LNCAP (cell line): ENCODE data around the gene HHIPL2.

Experiments used
- TF ChIP-seq, protein P1 (sequence below): fragments of 450-650 bp; IDR thresholded peaks from 2 replicates; pipeline ENCODE4 v1.5.1; 2017; ENCODE audit warnings: mild to moderate bottlenecking

HHIPL2 gene

DNA sequence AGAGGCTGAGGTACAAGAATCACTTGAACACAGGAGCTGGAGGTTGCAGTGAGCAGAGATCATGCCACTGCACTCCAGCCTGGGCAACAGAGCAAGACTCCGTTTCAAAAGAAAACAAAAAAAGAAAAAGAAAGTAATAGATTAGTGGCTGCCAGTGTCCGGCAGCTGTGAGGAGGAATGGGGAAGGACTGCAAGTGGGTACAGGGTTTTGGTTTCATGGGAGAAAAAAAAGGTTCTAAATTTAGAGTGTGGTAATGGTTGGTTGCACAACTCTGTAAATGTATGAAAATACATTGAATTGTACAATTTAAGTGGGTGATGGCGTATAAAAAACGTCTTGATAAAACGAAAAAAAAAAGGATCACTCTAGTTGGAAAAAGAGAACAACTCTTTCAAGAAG is 35.2 kb upstream of the HHIPL2 start:
- TF ChIP-seq, protein P1, sequence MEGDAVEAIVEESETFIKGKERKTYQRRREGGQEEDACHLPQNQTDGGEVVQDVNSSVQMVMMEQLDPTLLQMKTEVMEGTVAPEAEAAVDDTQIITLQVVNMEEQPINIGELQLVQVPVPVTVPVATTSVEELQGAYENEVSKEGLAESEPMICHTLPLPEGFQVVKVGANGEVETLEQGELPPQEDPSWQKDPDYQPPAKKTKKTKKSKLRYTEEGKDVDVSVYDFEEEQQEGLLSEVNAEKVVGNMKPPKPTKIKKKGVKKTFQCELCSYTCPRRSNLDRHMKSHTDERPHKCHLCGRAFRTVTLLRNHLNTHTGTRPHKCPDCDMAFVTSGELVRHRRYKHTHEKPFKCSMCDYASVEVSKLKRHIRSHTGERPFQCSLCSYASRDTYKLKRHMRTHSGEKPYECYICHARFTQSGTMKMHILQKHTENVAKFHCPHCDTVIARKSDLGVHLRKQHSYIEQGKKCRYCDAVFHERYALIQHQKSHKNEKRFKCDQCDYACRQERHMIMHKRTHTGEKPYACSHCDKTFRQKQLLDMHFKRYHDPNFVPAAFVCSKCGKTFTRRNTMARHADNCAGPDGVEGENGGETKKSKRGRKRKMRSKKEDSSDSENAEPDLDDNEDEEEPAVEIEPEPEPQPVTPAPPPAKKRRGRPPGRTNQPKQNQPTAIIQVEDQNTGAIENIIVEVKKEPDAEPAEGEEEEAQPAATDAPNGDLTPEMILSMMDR: no peak

DNA sequence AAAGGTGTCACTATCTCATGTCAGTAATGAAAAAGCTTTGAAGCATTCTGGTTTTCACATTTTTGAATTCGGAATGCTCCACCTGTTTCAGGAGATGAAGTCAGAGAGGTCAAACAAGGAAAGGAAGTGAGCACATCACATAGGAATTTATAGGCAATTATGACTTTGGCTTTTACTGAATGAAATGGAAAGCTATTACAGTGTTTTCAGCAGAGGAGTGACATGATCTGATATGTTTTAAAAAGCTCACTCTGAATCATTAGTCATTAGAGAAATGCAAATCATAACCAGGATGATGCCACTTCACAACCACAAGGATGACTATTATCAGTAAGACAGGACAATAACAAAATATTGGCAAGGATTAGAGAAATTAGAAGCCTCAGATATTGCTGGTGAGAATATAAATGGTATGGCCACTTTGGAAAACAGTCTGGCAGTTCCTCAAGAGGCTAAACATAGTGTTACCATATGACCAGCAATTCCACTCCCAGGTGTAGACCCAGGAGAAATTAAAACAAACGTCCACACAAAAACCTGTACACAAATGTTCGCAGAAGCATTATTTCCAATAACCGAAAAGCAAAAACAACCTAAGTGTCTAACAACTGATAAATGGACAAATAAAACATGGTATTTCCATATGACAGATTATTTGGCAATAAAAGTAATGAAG is 34.3 kb upstream of the HHIPL2 start:
- TF ChIP-seq, protein P1: no peak

DNA sequence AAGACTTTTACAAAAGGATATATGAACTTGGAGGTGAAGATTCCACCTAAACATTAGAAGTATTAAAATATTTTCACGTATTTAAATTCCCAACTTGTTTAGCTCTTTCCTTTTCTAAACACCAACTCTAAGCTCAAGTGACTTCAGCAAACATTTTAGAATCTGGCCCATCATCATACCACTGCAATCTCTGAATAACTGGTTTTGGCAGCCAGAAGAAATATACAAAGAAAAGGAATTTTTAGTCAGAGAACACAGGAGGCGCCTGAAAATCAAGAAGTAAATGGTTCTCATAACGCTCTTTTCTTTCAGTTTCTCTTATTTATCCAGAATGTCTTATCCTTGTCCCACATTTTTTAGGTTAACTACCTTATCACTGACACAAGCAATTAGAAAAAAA is 31.4 kb upstream of the HHIPL2 start:
- TF ChIP-seq, protein P1: no peak

DNA sequence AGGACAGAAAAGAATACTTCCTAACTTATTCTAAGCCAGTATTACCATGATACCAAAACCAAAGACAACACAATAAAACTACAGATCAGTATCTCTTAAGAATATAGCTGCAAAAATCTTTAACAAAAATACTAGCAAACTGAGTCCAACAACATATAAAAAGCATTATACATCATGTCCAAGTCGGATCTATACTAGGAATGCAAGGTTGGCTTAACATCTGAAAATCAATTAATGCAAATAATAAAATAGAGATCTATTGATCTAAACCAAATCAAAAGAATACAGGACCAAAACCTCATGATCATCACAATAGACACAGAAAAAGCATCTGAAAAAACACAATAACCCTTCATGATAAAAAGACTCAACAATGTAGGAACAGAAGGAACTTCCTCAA is 22.9 kb upstream of the HHIPL2 start:
- TF ChIP-seq, protein P1: no peak

DNA sequence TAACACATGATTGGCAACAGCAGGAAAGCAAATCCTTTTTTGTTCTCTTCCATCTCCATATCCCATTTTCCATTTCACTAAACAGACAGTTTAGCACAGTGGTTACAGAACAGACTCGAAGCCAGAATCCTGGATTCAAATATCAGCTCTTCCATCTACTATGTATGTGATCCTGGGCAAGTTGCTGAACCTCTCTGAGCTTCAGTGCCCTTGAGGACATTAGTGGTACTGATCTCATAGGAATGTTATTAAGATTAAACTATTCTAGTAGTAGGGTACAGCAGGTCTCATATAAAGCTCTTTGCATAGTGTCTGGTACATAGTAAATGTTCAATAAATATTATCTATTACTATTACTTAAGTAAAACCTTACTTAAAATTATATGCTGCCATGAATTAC is 13.8 kb upstream of the HHIPL2 start:
- TF ChIP-seq, protein P1: no peak

DNA sequence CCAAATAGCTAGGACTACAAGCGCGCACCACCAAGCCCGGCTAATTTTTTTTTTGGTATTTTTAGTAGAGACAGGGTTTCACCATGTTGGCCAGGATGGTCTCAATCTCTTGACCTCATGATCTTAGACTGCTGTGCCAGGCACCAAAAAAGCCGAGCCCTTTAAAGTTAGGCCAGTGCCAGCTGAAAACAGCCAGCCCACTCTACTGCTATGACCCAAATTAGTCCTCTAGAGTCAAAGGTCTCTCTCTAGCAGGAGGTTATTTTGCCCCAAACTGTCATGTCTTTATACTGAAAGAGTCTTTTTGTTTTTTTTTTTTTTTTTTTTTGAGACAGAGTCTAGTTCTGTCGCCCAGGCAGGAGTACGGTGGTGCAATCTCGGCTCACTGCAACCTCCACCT is 9.7 kb upstream of the HHIPL2 start:
- TF ChIP-seq, protein P1: no peak

DNA sequence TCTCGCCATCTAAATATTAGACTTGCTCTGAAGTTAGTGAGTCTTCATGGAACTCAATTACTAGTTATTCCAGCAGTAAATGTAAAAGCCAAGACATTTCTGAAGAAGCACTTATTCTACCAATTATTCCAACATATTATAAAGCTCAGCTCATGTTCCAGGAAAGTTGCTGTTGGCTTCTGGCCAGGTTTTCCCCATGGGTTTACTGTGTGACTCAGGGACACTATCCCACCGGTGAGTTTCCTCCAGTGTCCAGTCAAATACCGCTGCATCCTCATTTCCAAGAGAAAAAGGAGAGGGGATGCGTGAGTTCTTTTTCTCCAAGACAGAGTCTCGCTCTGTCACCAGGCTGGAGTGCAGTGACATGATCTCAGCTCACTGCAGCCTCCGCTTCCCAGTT is 9.2 kb upstream of the HHIPL2 start:
- TF ChIP-seq, protein P1: no peak
